HepG2 (cell line): ENCODE data around the gene C16orf54. TPM values are rescaled to one million over a fixed set of nuclear protein-coding genes. Genes with fewer than 3 reads are reported as not detected.

Source experiments
- ATAC-seq: fragments of 200-7000 bp; cut with Tn5 transposase; 3 replicates; pipeline ENCODE4 v1.9.1; 2020; ENCODE audit warnings: mild to moderate bottlenecking, moderate library complexity
- BruUV-seq: library from RNA; stranded (reverse); fragments of 400-500 nt; replicated peaks from 2 replicates; lab custom pipeline; 2021; lab: Mats Ljungman, UMichigan
- CTCF ChIA-PET: fragments of 300-600 bp; formaldehyde crosslinking; extraction: SDS; loops from one replicate; lab custom pipeline; 2021; ENCODE audit warnings: low total read pairs, inconsistent platforms, low intra/inter-chr PET ratio; lab: Yijun Ruan, JAX
- POLR2A ChIA-PET: fragments of 350-600 bp; sonication (Branson Sonifier 250); formaldehyde crosslinking; loops from one replicate; lab custom pipeline; 2020; ENCODE audit warnings: antibody characterized with exemption, inconsistent platforms; lab: Yijun Ruan, JAX
- DNase-seq: peaks from one replicate; pipeline ENCODE4 v3.0.0-alpha.2; 2015; ENCODE audit warnings: low spot score
- FAIRE-seq: peaks from 3 replicates; lab custom pipeline; 2011; peaks lifted over from hg19 to GRCh38; lab: Jason Lieb, UNC
- H2AFZ ChIP-seq: one replicate; pipeline ENCODE4 v1.6.1; 2011; ENCODE audit warnings: low read length, inconsistent platforms
- H3K27ac ChIP-seq: fragments of 300-600 bp; 3 replicates; pipeline ENCODE4 v1.8.0; 2011; ENCODE audit warnings: mixed run types, mild to moderate bottlenecking, mixed read lengths, low read length, inconsistent platforms; ENCODE audit not compliant: insufficient read depth; ENCODE audit errors: extremely low read length
- H3K27me3 ChIP-seq, 2 experiments: fragments of 200-600 bp in 1 of 2; 2 replicates in 1 of 2; 3 replicates in 1 of 2; pipeline versions ENCODE4 v1.6.0 to v1.8.0; 2011; ENCODE audit warnings: low read length in 2 of 2, mild to moderate bottlenecking in 2 of 2, moderate library complexity in 2 of 2, inconsistent platforms in 1 of 2; ENCODE audit not compliant: insufficient read depth in 2 of 2, control insufficient read depth in 1 of 2
- H3K36me3 ChIP-seq, 2 experiments: fragments of 200-600 bp in 1 of 2; replicated peaks in 1 of 2; 2 replicates in 1 of 2; 3 replicates in 1 of 2; pipeline versions ENCODE4 v1.5.1 to v1.8.0; 2011; ENCODE audit warnings: low read length in 2 of 2, inconsistent platforms in 1 of 2; ENCODE audit not compliant: insufficient read depth in 2 of 2, control insufficient read depth in 1 of 2
- H3K4me1 ChIP-seq: 2 replicates; pipeline ENCODE4 v1.5.1; 2012; ENCODE audit warnings: low read length, inconsistent platforms; ENCODE audit not compliant: insufficient read depth
- H3K4me2 ChIP-seq: 2 replicates; pipeline ENCODE4 v1.6.0; 2011; ENCODE audit warnings: low read depth, low read length, inconsistent platforms
- H3K4me3 ChIP-seq, 3 experiments: fragments of 200-600 bp in 1 of 3; sonication (generic), shearing (Covaris generic) in 1 of 3; replicated peaks in 1 of 3; 2 replicates each; pipeline ENCODE4 v1.5.1; 2011 to 2016; ENCODE audit warnings: low read length in 3 of 3, inconsistent platforms in 2 of 3, low read depth in 2 of 3, mild to moderate bottlenecking in 2 of 3, control low read depth in 1 of 3, mixed read lengths in 1 of 3; ENCODE audit not compliant: insufficient read depth in 1 of 3
- H3K79me2 ChIP-seq: one replicate; pipeline ENCODE4 v1.6.1; 2011; ENCODE audit warnings: low read length, inconsistent platforms; ENCODE audit not compliant: insufficient read depth
- H3K9ac ChIP-seq: 2 replicates; pipeline ENCODE4 v1.6.0; 2011; ENCODE audit warnings: mild to moderate bottlenecking, low read depth, low read length, inconsistent platforms; ENCODE audit not compliant: insufficient read depth
- H3K9me3 ChIP-seq: 2 replicates; pipeline ENCODE4 v1.5.1; 2012; ENCODE audit warnings: mild to moderate bottlenecking, low read length
- H4K20me1 ChIP-seq: 2 replicates; pipeline ENCODE4 v1.6.0; 2011; ENCODE audit warnings: inconsistent platforms, mild to moderate bottlenecking, low read length, moderate library complexity; ENCODE audit not compliant: insufficient read depth
- CTCF ChIP-seq: sonication (generic); formaldehyde crosslinking; IDR thresholded peaks from 2 replicates; pipeline ENCODE4 v1.5.0; 2020; ENCODE audit warnings: mild to moderate bottlenecking, missing genetic modification reagents, moderate library complexity
- HHEX ChIP-seq: IDR thresholded peaks from 2 replicates; pipeline ENCODE4 v1.6.1; 2016; ENCODE audit warnings: control low read depth
- ISL2 ChIP-seq: sonication (generic); formaldehyde crosslinking; IDR thresholded peaks from 2 replicates; pipeline ENCODE4 v1.5.0; 2020; ENCODE audit warnings: missing genetic modification reagents
- KMT2A ChIP-seq: sonication (generic); formaldehyde crosslinking; IDR thresholded peaks from 2 replicates; pipeline ENCODE4 v1.4.0; 2020; ENCODE audit warnings: missing genetic modification reagents
- MZF1 ChIP-seq: sonication (generic); formaldehyde crosslinking; IDR thresholded peaks from 2 replicates; pipeline ENCODE4 v1.8.1; 2023; ENCODE audit warnings: mild to moderate bottlenecking, missing genetic modification reagents, borderline replicate concordance
- NCOA1 ChIP-seq: sonication (generic); formaldehyde crosslinking; IDR thresholded peaks from 2 replicates; pipeline ENCODE4 v1.9.0; 2021; ENCODE audit warnings: missing genetic modification reagents
- NFYB ChIP-seq: sonication (generic); formaldehyde crosslinking; IDR thresholded peaks from 2 replicates; pipeline ENCODE4 v1.4.0; 2020; ENCODE audit warnings: missing genetic modification reagents
- NR2F2 ChIP-seq: IDR thresholded peaks from 2 replicates; pipeline ENCODE4 v1.6.1; 2012; ENCODE audit warnings: low read depth, inconsistent platforms, borderline replicate concordance
- PCBP1 ChIP-seq: fragments of 200-400 bp; formaldehyde crosslinking; IDR thresholded peaks from 2 replicates; pipeline ENCODE4 v1.6.1; 2017; ENCODE audit warnings: mild to moderate bottlenecking, low read depth, low read length, borderline replicate concordance
- PHF21A ChIP-seq: sonication (generic); formaldehyde crosslinking; IDR thresholded peaks from 2 replicates; pipeline ENCODE4 v1.5.0; 2020; ENCODE audit warnings: mild to moderate bottlenecking, missing genetic modification reagents
- PITX1 ChIP-seq: sonication (generic); formaldehyde crosslinking; IDR thresholded peaks from 2 replicates; pipeline ENCODE4 v1.5.1; 2020; ENCODE audit warnings: mild to moderate bottlenecking, missing genetic modification reagents
- PRDM4 ChIP-seq: sonication (generic); formaldehyde crosslinking; IDR thresholded peaks from 2 replicates; pipeline ENCODE4 v1.9.0; 2021; ENCODE audit warnings: missing genetic modification reagents, borderline replicate concordance
- SIN3B ChIP-seq: fragments of 150-350 bp; IDR thresholded peaks from 2 replicates; pipeline ENCODE4 v1.6.1; 2014; ENCODE audit warnings: low read length
- STAG1 ChIP-seq: sonication (generic); formaldehyde crosslinking; IDR thresholded peaks from 2 replicates; pipeline ENCODE4 v1.4.0; 2020; ENCODE audit warnings: missing genetic modification reagents
- TBX2 ChIP-seq: sonication (generic); formaldehyde crosslinking; IDR thresholded peaks from 2 replicates; pipeline ENCODE4 v1.5.0; 2020; ENCODE audit warnings: missing genetic modification reagents, mild to moderate bottlenecking, borderline replicate concordance
- TFAP4 ChIP-seq: sonication (generic); IDR thresholded peaks from 2 replicates; pipeline ENCODE4 v1.6.1; 2016; ENCODE audit warnings: low read depth, borderline replicate concordance
- XRCC5 ChIP-seq: fragments of 200-400 bp; formaldehyde crosslinking; optimal IDR thresholded peaks from 2 replicates; pipeline ENCODE3; 2017; ENCODE audit warnings: mild to moderate bottlenecking, low read length
- ZKSCAN1 ChIP-seq: fragments of 150-350 bp; IDR thresholded peaks from 2 replicates; pipeline ENCODE4 v1.6.1; 2014; ENCODE audit warnings: low read length
- ZNF383 ChIP-seq: sonication (generic); formaldehyde crosslinking; IDR thresholded peaks from 2 replicates; pipeline ENCODE4 v1.4.0; 2020; ENCODE audit warnings: missing genetic modification reagents, mild to moderate bottlenecking, borderline replicate concordance
- ZNF616 ChIP-seq: sonication (generic); formaldehyde crosslinking; IDR thresholded peaks from 2 replicates; pipeline ENCODE4 v1.5.0; 2020; ENCODE audit warnings: low read depth, mild to moderate bottlenecking, missing genetic modification reagents
- ZNF672 ChIP-seq: sonication (generic); formaldehyde crosslinking; IDR thresholded peaks from 2 replicates; pipeline ENCODE4 v1.8.1; 2022; ENCODE audit warnings: missing genetic modification reagents
- ZNF7 ChIP-seq: IDR thresholded peaks from 2 replicates; pipeline ENCODE4 v1.6.1; 2016; ENCODE audit warnings: missing biosample characterization, missing genetic modification reagents
- ZNF747 ChIP-seq: sonication (generic); formaldehyde crosslinking; IDR thresholded peaks from 2 replicates; pipeline ENCODE4 v1.8.1; 2023; ENCODE audit warnings: missing genetic modification reagents, mild to moderate bottlenecking, borderline replicate concordance
- WGBS: methylation state at CpG from one replicate; pipeline ENCODE4 v1.1.6; 2017; ENCODE audit warnings: low lambda C conversion rate; 5-methylcytosine and 5-hydroxymethylcytosine counted together
- in situ Hi-C: cut with HindIII; loops from 2 replicates; pipeline ENCODE4 v1.10.0; 2017; ENCODE audit warnings: low pct_unique_long_range_greater_than_20kb; ENCODE audit not compliant: extremely low pct_ligation_motif_present
- intact Hi-C: fragments of 100-400 bp; cut with micrococcal nuclease; formaldehyde crosslinking; loops from one replicate; pipeline ENCODE4 v1.10.0; 2022; ENCODE audit not compliant: unreplicated experiment
- polyA plus RNA-seq, 8 experiments: library from polyadenylated mRNA; depleted of rRNA in 3 of 8; stranded (reverse) in 7 of 8; unstranded in 1 of 8; fragments of >200 nt; fragmentation: Illumina TruSeq in 4 of 8; extraction: Trizol in 4 of 8; gene quantifications; 2 replicates each; pipeline versions ENCODE4 v1.2.1 to v1.2.3, GENCODE V29; 2011 to 2016; ENCODE audit warnings: low read depth in 4 of 8, missing spikeins in 1 of 8, mixed read lengths in 1 of 8; ENCODE audit not compliant: insufficient read depth in 1 of 8
- total RNA-seq, 5 experiments: library from RNA; depleted of rRNA; stranded (reverse); fragments of >200 nt; fragmentation: Illumina TruSeq; extraction: Trizol; gene quantifications; 2 replicates each; pipeline ENCODE4 v1.2.3, GENCODE V29; 2016; ENCODE audit warnings: low read depth in 1 of 5

C16orf54 gene
- total and polyA plus RNA-seq, 2 of the 13 experiments (the other 11 are each of a cell fraction or from before 2014, with no cell fraction given), result not detected

GRCh38 chr16:29729116-29729521 is 16.7 kb downstream of the C16orf54 start:
- WGBS, result 24% methylated on average over 6 of the region's 6 CpGs
- peak; percentile 86 for ATAC-seq
- peak; percentile 71 for DNase-seq
- Histone ChIP-seq H3K9me3 (no peaks in the 10 kb centered on the region), H3K4me2 (peak overlapping the region; percentile 66), H3K9ac (no peak overlapping the region), H3K79me2 (no peaks in the 10 kb centered on the region), H2AFZ (no peak overlapping the region), H3K27ac (no peak overlapping the region), H3K4me1 (peaks cover 29% of the 10 kb centered on the region), H3K27me3 (peaks cover 1 to 5% of the 10 kb centered on the region in 2 experiments; a peak in 3 of 5 replicates), H3K36me3 (no peaks in the 10 kb centered on the region), H3K4me3 (no peak overlapping the region), H4K20me1 (no peaks in the 10 kb centered on the region)
- intact Hi-C loops, result no loop called here
- in situ Hi-C loops, result no loop called here
- peak; percentile 76 for FAIRE-seq
- ChIA-PET POLR2A (interaction anchor here (0.6 to 0.9 kb wide), 3 partner anchors 8 to 76 kb away, joined by 3 read pairs; no protein-coding TSS in a partner anchor), CTCF (interaction anchor here (0.6 to 1.3 kb wide), 3 partner anchors 28 to 61 kb away, joined by 3 to 9 read pairs (median 4); partner anchors contain the start of gene KIF22)
- BruUV-seq, result no TSS peak
- TF ChIP-seq TFAP4 (peak; percentile 47; the same call in 1 of the 2 replicates), ZNF672 (CRISPR knock-in tag) (no peak), HHEX (CRISPR knock-in tag) (no peak), ZKSCAN1 (no peak), ZNF7 (CRISPR knock-in tag) (peak; percentile 47; the same call in 1 of the 2 replicates), NCOA1 (CRISPR knock-in tag) (no peak), ZNF616 (CRISPR knock-in tag) (no peak), ISL2 (CRISPR knock-in tag) (peak; percentile 24; the same call in 1 of the 2 replicates), MZF1 (CRISPR knock-in tag) (no peak), NR2F2 (no peak), SIN3B (no peak), PCBP1 (no peak), CTCF (CRISPR knock-in tag) (peak; percentile 77), TBX2 (no peak), PHF21A (CRISPR knock-in tag) (no peak), PRDM4 (no peak), XRCC5 (peak; percentile 57), ZNF747 (CRISPR knock-in tag) (no peak), NFYB (CRISPR knock-in tag) (0 out of 2 replicates have a peak, but pooled peaks have one; percentile 10), KMT2A (CRISPR knock-in tag) (no peak), STAG1 (CRISPR knock-in tag) (peak; percentile 73), PITX1 (CRISPR knock-in tag) (peak; percentile 22; the same call in 1 of the 2 replicates), ZNF383 (CRISPR knock-in tag) (no peak)
